Neuronal stem cell (in vitro differentiated cells): ENCODE data around the gene IGFBP3.

Source experiments
- DNase-seq: peaks from one replicate; pipeline ENCODE4 v3.0.0-alpha.2; 2013; ENCODE audit warnings: low spot score
- H2AFZ ChIP-seq: one replicate; pipeline ENCODE4 v1.6.1; 2013; ENCODE audit warnings: mild to moderate bottlenecking, low read length, inconsistent platforms
- H2AK5ac ChIP-seq: 2 replicates; pipeline ENCODE4 v1.6.1; 2013; ENCODE audit warnings: low read depth, mild to moderate bottlenecking, inconsistent platforms, low read length, moderate library complexity, mixed read lengths
- H2BK120ac ChIP-seq: 2 replicates; pipeline ENCODE4 v1.6.1; 2013; ENCODE audit warnings: low read depth, mild to moderate bottlenecking, inconsistent platforms, low read length, moderate library complexity, mixed read lengths
- H2BK12ac ChIP-seq: one replicate; pipeline ENCODE4 v1.6.1; 2013; ENCODE audit warnings: low read length, inconsistent platforms
- H2BK15ac ChIP-seq: 2 replicates; pipeline ENCODE4 v1.6.1; 2013; ENCODE audit warnings: mild to moderate bottlenecking, low read length, inconsistent platforms, mixed read lengths
- H2BK5ac ChIP-seq: one replicate; pipeline ENCODE4 v1.6.1; 2013; ENCODE audit warnings: inconsistent platforms, mild to moderate bottlenecking, low read length, moderate library complexity
- H3K14ac ChIP-seq: one replicate; pipeline ENCODE4 v1.6.1; 2013; ENCODE audit warnings: low read length, inconsistent platforms
- H3K18ac ChIP-seq: 2 replicates; pipeline ENCODE4 v1.6.1; 2013; ENCODE audit warnings: low read length, inconsistent platforms
- H3K23ac ChIP-seq: 2 replicates; pipeline ENCODE4 v1.6.1; 2013; ENCODE audit warnings: low read depth, mild to moderate bottlenecking, mixed read lengths, low read length, inconsistent platforms; ENCODE audit not compliant: poor library complexity
- H3K27ac ChIP-seq: replicated peaks from 3 replicates; pipeline ENCODE4 v1.5.1; 2013; ENCODE audit warnings: low read length, inconsistent platforms
- H3K27me3 ChIP-seq, 3 experiments: 2 replicates each; pipeline ENCODE4 v1.6.1; 2013; ENCODE audit warnings: low read length in 3 of 3, mild to moderate bottlenecking in 2 of 3, inconsistent platforms in 1 of 3, low read depth in 1 of 3, mixed read lengths in 1 of 3, moderate library complexity in 1 of 3; ENCODE audit not compliant: control insufficient read depth in 3 of 3, insufficient read depth in 3 of 3
- H3K36me3 ChIP-seq, 2 donors: replicated peaks in 1 of 2; 2 replicates each; pipeline ENCODE4 v1.6.1; 2013; ENCODE audit warnings: low read length in 2 of 2; ENCODE audit not compliant: control insufficient read depth in 2 of 2, insufficient read depth in 2 of 2
- H3K4ac ChIP-seq: 2 replicates; pipeline ENCODE4 v1.6.1; 2013; ENCODE audit warnings: inconsistent platforms, mild to moderate bottlenecking, low read length, moderate library complexity
- H3K4me1 ChIP-seq, 2 donors: 1 replicate in 1 of 2; 2 replicates in 1 of 2; pipeline ENCODE4 v1.6.1; 2013; ENCODE audit warnings: low read length in 2 of 2, low read depth in 1 of 2; ENCODE audit not compliant: control insufficient read depth in 2 of 2, insufficient read depth in 1 of 2
- H3K4me2 ChIP-seq: one replicate; pipeline ENCODE4 v1.6.1; 2013; ENCODE audit warnings: mild to moderate bottlenecking, low read length, inconsistent platforms; ENCODE audit not compliant: insufficient read depth, poor library complexity, severe bottlenecking
- H3K4me3 ChIP-seq, 2 donors: 2 replicates each; pipeline ENCODE4 v1.5.1; 2013; ENCODE audit warnings: low read length in 2 of 2, mild to moderate bottlenecking in 2 of 2, inconsistent platforms in 1 of 2, moderate library complexity in 1 of 2
- H3K79me1 ChIP-seq: one replicate; pipeline ENCODE4 v1.6.1; 2013; ENCODE audit warnings: low read depth, mild to moderate bottlenecking, inconsistent platforms, low read length, moderate library complexity
- H3K9ac ChIP-seq: one replicate; pipeline ENCODE4 v1.6.1; 2013; ENCODE audit warnings: mild to moderate bottlenecking, low read depth, low read length, inconsistent platforms; ENCODE audit not compliant: poor library complexity
- H3K9me3 ChIP-seq, 2 donors: replicated peaks in 1 of 2; 2 replicates each; pipeline versions ENCODE3 to v1.6.1; 2013; ENCODE audit warnings: low read length in 2 of 2, mild to moderate bottlenecking in 2 of 2, inconsistent platforms in 1 of 2, low read depth in 1 of 2, mixed read lengths in 1 of 2, moderate library complexity in 1 of 2; ENCODE audit not compliant: control insufficient read depth in 2 of 2, insufficient read depth in 1 of 2
- H4K8ac ChIP-seq: one replicate; pipeline ENCODE4 v1.6.1; 2013; ENCODE audit warnings: low read depth, mild to moderate bottlenecking, inconsistent platforms, low read length, moderate library complexity
- H4K91ac ChIP-seq: one replicate; pipeline ENCODE4 v1.6.1; 2013; ENCODE audit warnings: low read length, low read depth, mild to moderate bottlenecking, inconsistent platforms; ENCODE audit not compliant: poor library complexity
- WGBS, 2 donors: extraction: QIAGEN DNeasy Blood & Tissue Kit; methylation state at CpG; one replicate each; pipeline ENCODE4 v1.1.7; 2013; ENCODE audit warnings: missing lambda C conversion rate in 2 of 2, mixed read lengths in 1 of 2; ENCODE audit not compliant: insufficient read length in 2 of 2, insufficient replicate concordance in 1 of 2; ENCODE audit errors: extremely low coverage in 2 of 2; 5-methylcytosine and 5-hydroxymethylcytosine counted together

IGFBP3 gene

GRCh38 chr7:45867471-45867870 is 53.6 kb downstream of the IGFBP3 start:
- Histone ChIP-seq H4K8ac (no peak overlapping the region), H3K27ac (no peak overlapping the region), H3K23ac (no peak overlapping the region), H3K4me1 (no peaks in the 10 kb centered on the region), H3K9me3 (no peaks in the 10 kb centered on the region), H3K18ac (no peak overlapping the region), H2BK120ac (no peak overlapping the region), H3K36me3 (no peaks in the 10 kb centered on the region), H3K4ac (no peak overlapping the region), H2BK15ac (no peak overlapping the region), H4K91ac (no peak overlapping the region), H2AFZ (no peak overlapping the region), H3K14ac (no peak overlapping the region), H2BK5ac (no peak overlapping the region), H2BK12ac (no peak overlapping the region), H3K4me3 (no peak overlapping the region), H3K4me2 (no peak overlapping the region), H2AK5ac (no peak overlapping the region), H3K9ac (no peak overlapping the region), H3K27me3 (peaks cover 0 to 8% (median 0%) of the 10 kb centered on the region in 3 experiments), H3K79me1 (no peaks in the 10 kb centered on the region)
- DNase-seq = no peak
- WGBS, 2 donors = no CpG with 5 or more reads among the region's 2 CpGs

GRCh38 chr7:45865594-45866410 is 55.3 kb downstream of the IGFBP3 start:
- DNase-seq = no peak
- Histone ChIP-seq H4K91ac (no peak overlapping the region), H3K4me3 (no peak overlapping the region), H3K23ac (no peak overlapping the region), H3K9ac (no peak overlapping the region), H2AFZ (no peak overlapping the region), H3K18ac (peak overlapping the region; percentile 36), H3K9me3 (no peaks in the 10 kb centered on the region), H2AK5ac (no peak overlapping the region), H2BK12ac (no peak overlapping the region), H2BK15ac (no peak overlapping the region), H3K4me1 (no peaks in the 10 kb centered on the region), H4K8ac (no peak overlapping the region), H3K27me3 (peaks cover 0 to 16% (median 0%) of the 10 kb centered on the region in 3 experiments), H3K36me3 (no peaks in the 10 kb centered on the region), H2BK5ac (no peak overlapping the region), H3K4ac (no peak overlapping the region), H3K79me1 (no peaks in the 10 kb centered on the region), H3K27ac (no peak overlapping the region), H2BK120ac (no peak overlapping the region), H3K14ac (peak overlapping the region; percentile 39), H3K4me2 (no peak overlapping the region)
- WGBS, 2 donors = no CpG with 5 or more reads among the region's 13 CpGs

DNA sequence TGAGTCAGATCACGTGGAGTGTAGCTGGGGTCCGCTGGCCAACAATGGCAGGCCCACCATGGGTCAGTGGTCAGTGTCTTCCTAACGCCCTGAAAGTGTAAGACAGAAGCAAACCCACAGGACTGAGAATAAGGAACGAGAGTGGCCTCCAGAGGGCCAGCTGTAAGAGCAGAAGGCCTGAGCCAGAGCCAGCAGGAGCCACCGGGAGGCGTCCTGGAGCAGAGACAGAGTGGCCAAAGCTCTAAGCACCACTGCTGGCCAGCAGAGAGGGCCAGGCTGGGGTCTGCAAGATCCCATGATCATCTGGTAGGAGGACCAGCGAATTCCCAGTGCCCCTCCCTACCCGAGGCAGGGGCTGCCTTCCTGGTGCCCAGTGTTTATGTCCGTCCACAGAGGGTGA is 57.4 kb downstream of the IGFBP3 start:
- Histone ChIP-seq H2AK5ac (no peak overlapping the region), H3K23ac (no peak overlapping the region), H3K27ac (no peak overlapping the region), H3K4me3 (no peak overlapping the region), H3K9ac (no peak overlapping the region), H3K4ac (no peak overlapping the region), H2BK15ac (no peak overlapping the region), H3K36me3 (no peaks in the 10 kb centered on the region), H3K9me3 (no peaks in the 10 kb centered on the region), H3K14ac (no peak overlapping the region), H4K91ac (no peak overlapping the region), H3K27me3 (peaks cover 0 to 25% (median 0%) of the 10 kb centered on the region in 3 experiments), H4K8ac (no peak overlapping the region), H2BK120ac (no peak overlapping the region), H2AFZ (no peak overlapping the region), H3K18ac (peak overlapping the region; percentile 23), H2BK5ac (no peak overlapping the region), H3K4me2 (no peak overlapping the region), H3K4me1 (no peaks in the 10 kb centered on the region), H3K79me1 (no peaks in the 10 kb centered on the region), H2BK12ac (no peak overlapping the region)
- WGBS, 2 donors = no CpG with 5 or more reads among the region's 9 CpGs
- DNase-seq = no peak
